GM18511 (cell line): Measurements from ENCODE around the gene PPARA.

Experiments
- ATAC-seq: cut with Tn5 transposase; IDR thresholded peaks from one replicate; pipeline ENCODE4 v1.9.1; 2021; ENCODE audit warnings: mild to moderate bottlenecking, moderate library complexity; ENCODE audit not compliant: unreplicated experiment

The PPARA gene

DNA sequence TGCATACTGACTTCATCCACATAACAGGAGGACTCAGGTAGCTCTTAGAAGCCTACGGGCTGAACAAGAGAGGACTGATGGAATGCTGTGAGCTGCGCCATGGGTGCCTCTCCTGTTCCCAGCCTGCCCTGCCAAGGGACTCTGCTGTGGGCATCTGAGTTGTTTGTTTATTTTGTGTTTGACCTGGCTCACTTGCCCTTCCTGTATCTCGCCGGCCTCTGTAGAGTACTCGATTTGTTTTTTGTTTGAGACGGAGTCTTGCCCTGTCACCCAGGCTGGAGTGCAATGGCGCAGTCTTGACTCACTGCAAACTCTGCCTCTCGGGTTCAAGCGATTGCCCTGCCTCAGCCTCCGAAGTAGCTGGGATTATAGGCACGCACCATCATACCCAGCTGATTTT lies 119.2 kb downstream of the PPARA start:
- ATAC-seq, result no peak

DNA sequence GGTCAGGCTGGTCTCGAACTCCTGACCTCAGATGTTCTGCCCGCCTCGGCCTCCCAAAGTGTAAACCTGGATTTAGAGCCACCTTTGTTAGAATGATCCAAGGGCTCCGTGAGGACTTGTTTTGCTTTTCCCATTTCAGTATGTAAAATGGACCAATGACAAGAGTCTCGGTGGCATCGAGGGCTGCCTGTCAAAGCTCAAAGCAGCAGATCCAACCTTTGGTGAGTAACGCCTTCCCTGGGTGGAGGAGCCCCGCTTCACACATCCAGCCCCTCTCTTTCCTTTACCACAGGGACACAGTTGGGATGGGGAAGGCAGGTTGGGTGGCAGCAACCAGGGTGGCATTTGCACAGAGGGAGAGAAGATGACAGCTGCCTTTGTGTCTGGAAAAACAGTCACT lies 121.9 kb downstream of the PPARA start:
- ATAC-seq, result no peak

DNA sequence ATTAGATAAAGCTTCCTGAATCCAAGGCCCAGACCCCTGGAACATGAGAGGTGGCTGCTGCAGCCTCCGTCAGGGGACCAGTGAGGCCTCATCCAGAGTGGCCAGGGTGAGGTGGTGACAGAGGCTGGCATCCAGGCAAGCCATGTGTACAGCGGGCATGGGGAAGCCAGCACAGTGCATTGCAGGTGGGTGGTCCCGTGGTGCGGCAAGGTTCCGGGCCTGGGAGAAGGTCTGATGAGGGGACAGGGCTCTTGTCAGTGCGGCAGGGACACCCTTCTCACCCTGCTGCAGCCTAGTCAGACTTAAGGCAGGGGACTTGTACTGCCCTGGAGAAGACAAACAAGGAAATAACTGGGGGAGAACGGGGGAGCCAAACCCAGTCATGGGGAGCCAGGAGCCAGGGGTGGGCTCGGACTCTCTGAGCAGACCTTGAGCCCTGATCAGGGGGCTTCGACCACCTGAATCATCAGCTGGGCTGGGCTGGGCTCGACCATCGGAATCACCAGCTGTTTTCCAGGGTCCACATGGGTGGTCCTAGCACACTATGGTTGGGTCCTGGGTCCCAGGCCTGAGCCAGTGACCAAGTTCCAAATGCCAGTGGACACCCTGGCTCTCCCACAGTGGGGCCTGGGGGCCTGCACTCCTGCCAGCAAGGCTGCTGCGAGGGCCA lies 122.6 kb downstream of the PPARA start:
- no peak for ATAC-seq

DNA sequence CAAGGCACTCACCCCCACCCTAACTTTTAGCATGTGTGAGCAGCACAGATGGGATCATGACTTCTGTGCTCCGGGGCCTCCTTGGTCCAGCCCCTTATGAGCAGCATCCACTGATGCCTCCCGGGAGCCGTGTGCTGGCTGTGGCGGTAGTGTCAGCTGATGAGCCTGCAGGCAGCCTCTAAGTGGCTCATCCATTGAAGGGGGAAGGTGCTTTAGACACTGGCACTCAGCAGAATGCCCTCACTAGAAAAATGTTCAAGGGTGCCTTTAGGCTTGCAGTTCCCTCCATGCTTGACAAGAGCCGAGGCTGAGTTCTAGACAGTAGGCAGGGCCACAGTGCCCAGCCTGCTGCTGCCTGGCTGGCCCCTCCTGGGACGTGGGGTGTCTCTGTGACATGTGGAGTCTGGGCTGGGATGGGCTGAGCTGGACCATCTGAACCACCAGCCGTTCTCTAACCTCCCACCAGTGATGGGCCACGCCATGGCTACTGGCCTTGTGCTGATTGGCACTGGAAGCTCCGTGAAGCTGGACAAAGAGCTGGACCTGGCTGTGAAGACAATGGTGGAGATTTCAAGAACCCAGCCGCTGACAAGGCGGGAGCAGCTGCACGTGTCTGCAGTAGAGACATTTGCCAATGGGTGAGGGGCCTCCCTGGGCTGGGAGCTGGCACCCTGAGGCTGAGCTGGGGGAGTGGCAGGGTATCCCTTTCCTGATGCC lies 123.3 kb downstream of the PPARA start:
- no peak for ATAC-seq

DNA sequence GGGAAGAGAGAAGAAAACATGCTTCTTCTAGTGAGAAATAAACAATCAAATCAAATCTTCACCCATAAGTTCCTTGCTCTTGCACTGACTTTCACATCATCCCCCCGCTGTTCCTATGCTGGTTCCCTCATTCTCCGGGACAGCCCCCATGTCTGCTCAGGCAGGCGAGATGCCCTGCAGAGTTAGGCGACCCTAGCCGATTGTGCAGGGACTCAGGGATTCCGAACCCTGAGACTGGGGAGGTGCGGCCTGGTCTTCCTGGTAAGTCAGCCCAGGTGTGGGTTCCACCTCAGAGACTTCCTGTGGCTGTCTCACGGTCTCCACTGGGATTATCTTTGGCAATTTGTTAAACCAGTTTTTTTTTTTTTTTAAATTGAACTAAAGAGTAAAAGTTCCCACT lies 124.1 kb downstream of the PPARA start:
- no peak for ATAC-seq

DNA sequence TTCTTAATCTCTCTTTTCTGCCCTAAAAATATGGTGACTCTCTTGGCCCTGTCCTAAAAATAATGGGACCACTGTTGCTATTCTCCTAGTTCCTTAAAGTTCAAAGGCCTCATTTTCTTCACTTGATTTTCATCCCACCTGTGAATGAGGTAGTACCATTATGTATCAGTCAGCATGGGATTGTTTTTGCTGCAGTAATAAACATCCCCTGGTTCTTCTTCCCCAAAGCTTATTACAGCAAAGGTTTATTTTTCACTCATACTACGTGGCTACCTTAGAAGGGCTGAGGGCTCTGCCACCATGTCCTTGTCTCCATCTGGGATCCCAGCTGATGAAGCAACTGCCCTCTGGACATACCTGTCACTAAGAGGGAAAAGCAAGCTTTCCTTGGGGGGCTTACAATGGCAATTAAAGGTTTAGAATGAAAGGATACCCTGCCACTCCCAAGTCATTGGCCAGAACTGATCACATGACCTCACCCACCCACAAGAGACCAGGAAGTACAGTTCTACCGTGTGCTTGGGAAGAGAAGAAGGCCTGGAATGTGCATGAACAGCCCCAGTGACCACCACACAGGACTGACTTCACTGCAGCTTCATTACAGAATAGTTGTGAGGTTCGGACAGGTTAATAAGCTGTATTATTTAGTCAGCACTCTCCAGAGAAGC lies 125.3 kb downstream of the PPARA start:
- ATAC-seq, result no peak

DNA sequence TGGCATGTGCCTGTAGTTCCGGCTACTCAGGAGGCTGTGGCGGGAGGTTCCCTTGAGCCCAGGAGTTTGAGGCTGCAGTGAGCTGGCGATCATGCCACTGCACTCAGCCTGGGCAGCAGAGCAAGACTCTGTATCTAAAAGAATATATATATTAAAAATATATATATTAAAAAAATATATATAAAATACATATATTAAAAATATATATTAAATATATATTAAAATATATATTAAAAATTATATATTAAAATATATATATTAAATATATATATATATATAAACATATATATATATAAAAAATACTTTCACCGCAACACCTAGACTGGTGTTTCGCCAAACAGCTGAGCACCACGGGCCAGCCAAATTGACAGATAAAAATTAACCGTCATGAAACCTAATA lies 126.2 kb downstream of the PPARA start:
- no peak for ATAC-seq

DNA sequence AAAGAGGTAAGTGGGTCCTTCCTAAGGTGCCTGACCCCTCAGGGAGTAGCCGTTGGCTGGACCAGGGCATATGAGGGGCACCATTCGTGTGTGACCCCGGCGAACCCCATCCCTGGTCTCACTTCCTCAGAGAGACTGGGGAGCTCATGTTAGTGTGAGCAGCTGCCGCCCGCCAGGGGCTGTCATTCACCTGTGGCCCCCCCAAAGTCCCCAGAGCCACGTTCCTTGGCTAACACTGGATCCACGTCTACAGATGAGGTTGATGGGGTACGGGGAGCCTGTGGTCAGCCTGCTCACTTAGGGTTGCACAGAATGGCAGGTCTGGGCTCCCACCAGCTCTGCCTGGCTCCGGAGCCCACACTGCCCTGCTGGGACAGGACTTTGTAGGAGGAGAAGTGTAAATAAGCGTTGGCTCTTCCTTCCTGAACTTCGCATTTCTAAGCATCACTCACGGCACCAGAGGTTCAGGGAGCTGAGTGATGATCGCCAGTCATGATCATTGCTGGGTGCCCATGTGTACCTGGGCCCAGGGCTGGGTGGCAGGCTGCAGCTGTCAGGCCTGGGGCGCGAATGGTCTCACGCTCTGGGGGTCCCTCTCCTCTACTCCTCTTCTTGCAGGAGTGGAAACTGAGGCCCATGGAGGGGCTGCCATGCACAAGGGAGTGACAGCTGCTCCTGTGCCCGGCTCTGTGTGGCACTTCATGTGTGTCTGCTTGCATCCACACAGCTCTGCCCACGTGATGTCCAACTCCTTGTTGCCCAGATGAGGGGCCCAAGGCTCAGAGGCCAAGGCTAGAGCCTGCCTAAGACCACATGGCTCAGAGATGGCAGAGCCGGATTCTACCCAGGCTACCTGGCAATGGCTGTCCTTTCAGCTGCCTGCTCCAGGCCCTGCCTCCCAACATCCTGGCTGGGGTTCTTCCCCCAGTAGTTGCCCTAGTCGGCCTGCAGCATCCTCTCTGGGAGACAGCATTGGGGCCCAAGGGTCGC lies 128.6 kb downstream of the PPARA start:
- ATAC-seq, result no peak

DNA sequence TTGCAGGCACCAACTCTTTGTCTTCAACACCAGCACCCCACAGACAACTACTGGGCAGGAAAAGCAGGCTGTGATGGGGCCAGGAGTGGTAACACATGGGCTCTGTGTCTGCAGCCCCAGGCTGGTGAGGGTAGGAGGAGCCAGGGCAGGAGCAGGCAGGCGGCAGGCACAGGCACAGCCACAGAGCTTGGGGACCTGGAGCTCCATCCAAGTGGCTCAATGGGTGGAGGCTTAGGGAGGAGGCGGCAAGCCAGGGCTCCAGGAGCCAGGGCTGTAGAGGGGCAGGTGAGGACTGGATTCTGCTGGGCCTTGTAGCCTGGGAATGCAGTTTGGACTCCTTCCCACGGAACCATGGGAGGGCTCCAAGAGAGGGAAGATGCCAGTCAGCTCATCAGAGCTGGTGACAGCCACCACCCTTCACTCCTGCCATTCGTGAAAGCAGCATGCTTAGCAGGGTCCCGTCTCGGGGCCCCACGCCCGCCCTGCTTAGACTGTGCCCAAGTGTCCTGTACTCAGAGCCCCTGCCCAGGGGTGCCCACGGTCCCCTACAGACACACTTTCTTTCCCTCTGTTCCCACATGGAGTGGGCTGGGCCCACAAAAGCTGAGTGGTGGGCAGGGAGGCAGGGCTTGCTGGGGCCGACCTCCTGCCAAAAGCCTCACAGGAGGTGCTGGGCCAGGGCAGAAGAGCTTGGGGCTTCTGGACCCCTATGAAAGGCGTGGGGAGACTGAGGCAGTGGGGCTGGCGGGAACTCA lies 129.9 kb downstream of the PPARA start:
- ATAC-seq, result no peak

DNA sequence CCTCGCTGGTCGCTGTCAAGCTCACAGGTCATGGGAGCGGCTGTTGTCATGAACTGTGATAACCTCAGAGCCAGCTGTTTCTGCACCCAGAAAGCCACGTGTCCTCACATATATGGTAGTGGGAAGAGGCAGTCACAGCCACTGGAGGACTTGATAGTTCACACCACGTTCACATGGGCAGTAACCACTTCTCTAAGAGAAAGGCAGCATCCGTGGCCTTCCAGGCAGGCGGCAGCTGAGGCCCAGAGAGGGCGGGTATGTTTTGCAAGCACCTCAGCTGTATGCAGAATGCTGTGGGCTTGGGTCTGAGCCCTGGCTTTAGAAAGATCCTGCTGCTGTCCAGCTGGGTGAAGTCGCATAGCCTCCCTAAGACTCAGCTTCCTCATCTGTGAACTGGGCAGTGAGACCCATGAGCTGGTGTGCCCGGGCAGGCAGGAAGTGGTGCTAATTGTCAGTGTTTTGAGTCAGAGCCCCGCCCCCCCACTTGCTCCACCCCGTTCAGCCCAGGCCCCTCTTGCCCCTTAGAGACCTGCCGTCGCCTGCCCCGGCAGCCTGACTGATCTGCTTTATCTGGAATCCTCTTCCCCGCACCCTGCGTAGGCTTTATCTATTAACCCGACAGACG lies 130.8 kb downstream of the PPARA start:
- ATAC-seq, result peak; percentile 88

DNA sequence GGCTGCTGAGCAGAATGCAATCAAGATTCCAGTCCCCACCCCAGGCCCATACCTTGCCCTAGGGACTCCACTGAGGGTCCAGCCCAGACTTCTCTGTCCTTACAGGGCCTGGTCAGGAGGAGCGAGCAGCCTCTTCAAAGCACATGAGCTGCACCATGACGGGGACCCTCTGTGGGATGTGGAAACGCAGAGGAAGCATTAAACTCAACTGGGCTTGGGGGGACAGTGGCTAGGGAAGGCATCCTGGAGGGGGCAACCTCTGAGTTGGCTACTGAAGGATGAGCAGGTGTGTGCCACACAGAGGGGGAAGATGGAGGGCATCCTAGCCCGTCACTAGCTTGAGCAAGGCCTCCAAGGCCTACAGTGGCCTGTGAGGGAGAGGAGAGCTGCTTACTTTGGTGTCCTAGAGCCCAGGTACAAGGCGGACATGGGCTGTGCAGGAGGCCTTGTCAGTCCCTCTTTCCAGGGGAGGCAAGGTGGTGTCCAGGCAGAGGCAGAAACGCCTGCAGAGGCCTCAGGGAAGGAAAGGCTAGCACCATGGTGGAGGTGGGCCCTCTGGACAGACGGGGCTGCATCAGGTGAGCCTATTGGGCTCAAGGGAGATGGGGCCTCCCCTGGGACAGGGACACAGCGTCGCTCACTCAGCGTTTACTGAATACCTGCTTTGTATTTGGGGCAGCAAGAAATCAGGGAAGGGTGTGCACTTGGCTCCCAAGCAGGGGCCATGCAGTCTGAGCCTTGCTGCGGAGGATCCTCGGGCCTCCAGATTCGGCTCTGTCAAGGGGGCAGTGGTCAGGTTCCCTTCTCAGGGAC lies 131.7 kb downstream of the PPARA start:
- ATAC-seq, result no peak

DNA sequence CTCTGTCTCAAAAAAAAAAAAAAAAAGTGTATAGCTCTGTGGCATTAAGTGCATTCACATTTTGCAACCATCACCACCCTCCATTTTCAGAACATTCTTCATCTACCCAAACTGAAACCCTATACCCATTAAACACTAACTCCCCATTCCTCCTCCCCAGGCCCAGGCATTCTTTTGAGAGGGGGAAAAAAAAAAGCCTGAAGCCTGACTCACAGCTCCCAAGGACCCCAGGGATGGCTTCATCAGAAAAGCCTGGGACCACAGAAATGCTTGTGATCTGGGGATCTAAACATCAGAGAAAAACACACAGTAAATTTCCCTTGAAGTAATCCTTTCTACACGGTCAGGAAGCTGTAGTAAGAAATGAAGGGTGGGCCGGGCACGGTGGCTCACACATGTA lies 135.7 kb downstream of the PPARA start:
- no peak for ATAC-seq

DNA sequence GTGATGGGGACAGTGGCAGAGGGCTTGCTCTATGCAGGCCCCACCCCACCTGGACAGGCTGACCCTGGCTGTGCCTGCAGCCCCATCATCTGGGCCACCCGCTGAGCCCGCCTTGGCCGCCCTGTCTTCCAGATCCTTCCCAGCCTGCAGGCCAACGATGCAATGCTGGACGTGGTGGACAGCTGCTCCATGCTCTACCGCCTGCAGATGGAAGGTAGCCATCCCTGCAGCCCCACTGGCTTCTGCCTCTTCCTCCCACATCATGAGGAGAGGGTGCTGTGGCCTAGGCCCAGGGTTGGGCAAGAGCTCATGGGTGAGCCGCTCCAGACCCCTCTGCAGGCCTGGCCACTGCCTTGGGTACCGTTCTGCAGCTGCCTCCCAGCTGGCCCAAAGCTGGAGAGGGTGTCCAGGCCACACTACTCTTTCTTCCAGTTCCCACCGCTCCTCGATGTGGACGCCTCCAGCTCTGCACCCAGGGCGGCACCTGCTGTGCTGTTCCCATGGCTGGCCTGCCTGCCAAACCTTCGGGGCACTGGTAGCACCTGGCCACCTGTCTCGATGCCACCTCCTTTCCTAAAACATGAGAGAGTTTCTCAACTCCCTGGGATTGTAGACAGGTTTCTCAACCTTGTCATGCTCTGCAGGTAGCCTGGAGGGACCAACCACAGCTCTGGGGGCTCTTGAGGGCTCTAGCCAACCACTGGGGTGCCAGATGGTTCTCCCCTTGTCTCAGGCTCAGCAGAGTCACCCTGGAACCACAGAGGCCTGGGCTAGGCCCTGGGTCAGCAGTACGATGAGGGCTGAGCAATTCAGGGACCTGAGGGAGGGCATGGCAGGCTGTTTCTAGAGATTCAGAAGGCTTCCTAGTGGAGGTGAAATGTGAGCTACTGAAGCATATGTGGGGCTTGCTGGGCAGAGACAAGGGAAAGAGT lies 136.9 kb downstream of the PPARA start:
- ATAC-seq, result no peak

DNA sequence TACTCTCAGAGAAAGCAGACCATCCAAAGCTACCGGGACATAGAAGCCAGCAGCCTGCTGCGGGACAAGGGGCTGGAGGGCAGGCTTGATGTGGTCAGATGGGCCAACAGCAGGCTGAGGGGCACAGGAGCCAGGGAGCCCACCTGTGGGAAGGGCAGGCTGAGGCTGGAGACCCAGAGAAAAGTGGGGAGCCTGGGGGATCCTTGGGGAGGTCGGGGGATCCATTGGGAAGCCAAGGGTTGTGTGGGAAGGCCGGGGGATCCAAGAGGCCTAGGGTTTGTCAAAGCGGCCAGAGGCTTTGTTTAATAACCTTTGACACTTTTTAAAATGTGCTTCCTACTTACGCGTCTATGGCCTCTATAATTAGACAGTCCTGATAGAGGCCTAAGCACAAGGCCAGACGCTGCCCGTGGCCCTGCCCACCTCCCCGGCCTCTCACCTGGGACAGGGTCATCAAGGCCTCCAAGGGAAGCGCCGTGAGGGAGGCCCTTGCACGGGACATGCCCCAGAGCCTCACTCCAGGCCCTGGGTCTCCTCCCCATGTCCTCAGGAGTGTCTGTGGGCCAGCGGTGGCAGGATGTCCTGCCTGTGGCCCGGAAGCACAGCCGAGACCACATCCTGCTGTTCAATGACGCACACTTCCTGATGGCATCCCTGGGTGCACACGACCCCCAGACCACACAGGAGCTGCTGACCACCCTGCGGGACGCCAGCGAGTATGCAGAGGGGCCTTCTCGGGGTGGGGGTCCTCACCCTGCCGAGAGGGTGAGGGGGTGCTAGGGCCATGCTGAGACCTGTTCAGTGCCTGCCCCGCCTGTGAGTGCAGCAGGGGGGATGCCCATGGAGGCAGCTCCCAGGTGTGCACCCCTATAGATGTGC lies 137.8 kb downstream of the PPARA start:
- ATAC-seq, result peak; percentile 77

DNA sequence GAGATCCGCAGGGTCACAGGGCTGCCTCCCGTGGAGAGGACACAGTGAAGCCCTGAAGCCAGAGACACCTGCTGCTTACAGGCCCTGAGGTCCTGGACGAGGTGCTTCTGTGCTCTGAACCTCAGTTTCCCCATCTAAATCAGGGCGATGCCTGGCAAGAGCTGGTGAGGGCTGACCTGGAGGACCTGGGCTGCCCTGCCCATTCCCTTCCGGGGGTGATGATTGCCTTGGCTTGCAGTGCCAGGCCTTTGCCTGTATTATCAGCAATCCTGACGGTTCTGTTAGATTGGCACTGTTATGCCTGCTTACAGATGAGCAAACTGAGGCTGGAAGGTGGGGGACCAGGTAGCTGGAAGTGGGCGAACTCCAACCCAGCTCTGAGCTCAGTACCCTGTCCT lies 138.5 kb downstream of the PPARA start:
- ATAC-seq, result no peak

DNA sequence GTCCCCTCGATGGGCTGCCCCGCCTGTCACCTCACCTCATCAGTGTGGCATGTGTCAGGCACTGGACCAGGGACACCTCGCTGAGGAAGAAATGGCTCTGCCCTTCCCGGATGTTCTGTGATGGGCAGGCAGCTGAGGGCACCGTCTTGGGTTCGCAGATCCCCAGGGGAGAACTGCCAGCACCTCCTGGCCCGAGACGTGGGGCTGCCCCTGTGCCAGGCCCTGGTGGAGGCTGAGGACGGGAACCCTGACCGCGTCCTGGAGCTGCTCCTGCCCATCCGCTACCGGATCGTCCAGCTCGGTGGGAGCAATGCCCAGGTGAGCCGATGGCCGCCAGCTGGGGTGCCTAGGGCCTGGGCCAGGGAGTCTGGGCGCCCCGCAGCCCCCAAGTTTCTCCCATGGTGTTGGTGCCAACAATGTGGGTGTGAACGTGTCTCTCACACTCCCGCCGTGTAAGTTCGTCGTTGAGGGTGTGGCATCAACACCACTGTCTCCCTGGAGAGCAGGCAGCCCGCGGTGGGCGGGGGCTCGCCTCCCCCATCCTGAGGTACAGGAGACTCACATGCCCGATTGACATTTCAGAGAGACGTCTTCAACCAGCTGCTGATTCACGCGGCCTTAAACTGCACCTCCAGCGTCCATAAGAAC lies 139.0 kb downstream of the PPARA start:
- ATAC-seq, result no peak
